Astrocyte (in vitro differentiated cells and primary cell): ENCODE data around the gene TOP3A. TPM values are rescaled to one million over a fixed set of nuclear protein-coding genes. Genes with fewer than 3 reads are reported as not detected.

ENCODE experiments used
- DNase-seq: peaks from one replicate; pipeline ENCODE4 v3.0.0-alpha.2; 2010; ENCODE audit warnings: low read depth
- FAIRE-seq: peaks from 2 replicates; lab custom pipeline; 2011; peaks lifted over from hg19 to GRCh38; lab: Jason Lieb, UNC
- H2AFZ ChIP-seq: 2 replicates; pipeline ENCODE4 v1.6.0; 2012; ENCODE audit warnings: low read depth, low read length, inconsistent platforms
- H3K27ac ChIP-seq: 2 replicates; pipeline ENCODE4 v1.5.1; 2011; ENCODE audit warnings: low read depth, low read length, inconsistent platforms
- H3K27me3 ChIP-seq: 2 replicates; pipeline ENCODE4 v1.6.0; 2011; ENCODE audit warnings: low read length, inconsistent platforms; ENCODE audit not compliant: insufficient read depth
- H3K36me3 ChIP-seq: 2 replicates; pipeline ENCODE4 v1.5.1; 2011; ENCODE audit warnings: low read length, inconsistent platforms; ENCODE audit not compliant: insufficient read depth
- H3K4me1 ChIP-seq: 2 replicates; pipeline ENCODE4 v1.5.1; 2011; ENCODE audit warnings: low read length, inconsistent platforms; ENCODE audit not compliant: insufficient read depth
- H3K4me2 ChIP-seq: 2 replicates; pipeline ENCODE4 v1.6.0; 2012; ENCODE audit warnings: low read length, inconsistent platforms
- H3K4me3 ChIP-seq: 2 replicates; pipeline ENCODE4 v1.5.1; 2011; ENCODE audit warnings: low read depth, mild to moderate bottlenecking, low read length, inconsistent platforms; ENCODE audit not compliant: insufficient read depth
- H3K79me2 ChIP-seq: 2 replicates; pipeline ENCODE4 v1.6.0; 2012; ENCODE audit warnings: mild to moderate bottlenecking, low read length, inconsistent platforms; ENCODE audit not compliant: insufficient read depth
- H3K9ac ChIP-seq: 2 replicates; pipeline ENCODE4 v1.6.0; 2012; ENCODE audit warnings: mild to moderate bottlenecking, low read length, inconsistent platforms
- H3K9me3 ChIP-seq: 2 replicates; pipeline ENCODE4 v1.5.1; 2012; ENCODE audit warnings: low read depth, mild to moderate bottlenecking, low read length, inconsistent platforms; ENCODE audit not compliant: insufficient read depth
- H4K20me1 ChIP-seq: 2 replicates; pipeline ENCODE4 v1.6.0; 2012; ENCODE audit warnings: low read length, inconsistent platforms; ENCODE audit not compliant: insufficient read depth
- H3K27ac Mint-ChIP-seq: one replicate; pipeline ENCODE4 v1.8.0; 2021; ENCODE audit warnings: mild to moderate bottlenecking, mixed read lengths; ENCODE audit not compliant: unreplicated experiment
- H3K27me3 Mint-ChIP-seq: one replicate; pipeline ENCODE4 v1.8.0; 2021; ENCODE audit warnings: low read depth, mixed read lengths; ENCODE audit not compliant: unreplicated experiment
- H3K36me3 Mint-ChIP-seq: one replicate; pipeline ENCODE4 v1.8.0; 2021; ENCODE audit warnings: low read depth, mixed read lengths; ENCODE audit not compliant: unreplicated experiment
- H3K4me1 Mint-ChIP-seq: one replicate; pipeline ENCODE4 v1.8.0; 2021; ENCODE audit warnings: low read depth, mixed read lengths; ENCODE audit not compliant: unreplicated experiment
- H3K4me3 Mint-ChIP-seq: one replicate; pipeline ENCODE4 v1.8.0; 2021; ENCODE audit warnings: mild to moderate bottlenecking, moderate library complexity, mixed read lengths; ENCODE audit not compliant: unreplicated experiment
- H3K9me3 Mint-ChIP-seq: one replicate; pipeline ENCODE4 v1.8.0; 2021; ENCODE audit warnings: mild to moderate bottlenecking, mixed read lengths; ENCODE audit not compliant: unreplicated experiment
- CTCF ChIP-seq: IDR thresholded peaks from 2 replicates; pipeline ENCODE4 v1.5.1; 2011; ENCODE audit warnings: low read depth, mild to moderate bottlenecking, inconsistent platforms, low read length, moderate library complexity; ENCODE audit not compliant: insufficient read depth
- EZH2 ChIP-seq: IDR thresholded peaks from 2 replicates; pipeline ENCODE4 v1.6.1; 2012; ENCODE audit warnings: mild to moderate bottlenecking, low read length, inconsistent platforms; ENCODE audit not compliant: insufficient read depth
- total RNA-seq: library from RNA; stranded (reverse); gene quantifications from 2 replicates; pipeline ENCODE4 v1.2.1, GENCODE V29; 2021

TOP3A gene
- total RNA-seq, 1 donor from 2014 or later: 31.0 TPM

- FAIRE-seq: no peak
- peaks cover 21% of the 10 kb centered on the region for H3K4me1 Mint-ChIP-seq
Measured at GRCh38 chr17:18259621-18260331, 55.0 kb downstream of the TOP3A start.

GRCh38 chr17:18258356-18259038, 56.3 kb downstream of the TOP3A start, which contains the start of gene FLII:
FLII (minus strand) TSS chr17:18258738; CDS start chr17:18258690, 48 bp downstream.
- Mint-ChIP-seq H3K9me3 (no peaks in the 10 kb centered on the region), H3K27ac (peak within 1 kb of the TSS; percentile 97), H3K36me3 (peaks cover 5% of the 10 kb centered on the region), H3K27me3 (no peaks in the 10 kb centered on the region), H3K4me1 (peaks cover 21% of the 10 kb centered on the region), H3K4me3 (peak within 1 kb of the TSS; percentile 98)
- Histone ChIP-seq H3K36me3 (peaks cover 12% of the 10 kb centered on the region), H3K27me3 (no peaks in the 10 kb centered on the region), H4K20me1 (peaks cover 53% of the 10 kb centered on the region), H3K9me3 (no peaks in the 10 kb centered on the region), H3K4me2 (peak within 1 kb of the TSS; percentile 92), H3K27ac (peak within 1 kb of the TSS; percentile 90), H3K4me1 (peaks cover 26% of the 10 kb centered on the region), H2AFZ (peak within 1 kb of the TSS; percentile 90), H3K9ac (peak within 1 kb of the TSS; percentile 95), H3K79me2 (peaks cover 62% of the 10 kb centered on the region), H3K4me3 (peak within 1 kb of the TSS; percentile 84)
- DNase-seq (peak; percentile 23), FAIRE-seq (no peak)
- TF ChIP-seq EZH2 (no peak), CTCF (no peak)

More at GRCh38 chr17:18259621-18260331, 55.0 kb downstream of the TOP3A start:
- no peaks in the 10 kb centered on the region for H3K27me3 Mint-ChIP-seq
- no peaks in the 10 kb centered on the region for H3K27me3 ChIP-seq
- peak overlapping the region; percentile 81 for H3K27ac Mint-ChIP-seq
- H3K9ac ChIP-seq: peak overlapping the region; percentile 14
- peak overlapping the region; percentile 65 for H2AFZ ChIP-seq
- peaks cover 41% of the 10 kb centered on the region for H4K20me1 ChIP-seq
- H3K9me3 ChIP-seq: no peaks in the 10 kb centered on the region
- peaks cover 5% of the 10 kb centered on the region for H3K36me3 Mint-ChIP-seq
- peak overlapping the region; percentile 86 for H3K4me3 Mint-ChIP-seq
- TF ChIP-seq CTCF: no peak
- no peak for TF ChIP-seq EZH2
- peaks cover 13% of the 10 kb centered on the region for H3K36me3 ChIP-seq
- peaks cover 60% of the 10 kb centered on the region for H3K79me2 ChIP-seq
- peak overlapping the region; percentile 46 for H3K27ac ChIP-seq
- H3K4me1 ChIP-seq: peaks cover 26% of the 10 kb centered on the region
- DNase-seq: peak; percentile 36
- H3K9me3 Mint-ChIP-seq: no peaks in the 10 kb centered on the region
- peak overlapping the region; percentile 90 for H3K4me2 ChIP-seq
- peak overlapping the region; percentile 75 for H3K4me3 ChIP-seq
